ENCODE measurements around the gene NTMT1.

DNA sequence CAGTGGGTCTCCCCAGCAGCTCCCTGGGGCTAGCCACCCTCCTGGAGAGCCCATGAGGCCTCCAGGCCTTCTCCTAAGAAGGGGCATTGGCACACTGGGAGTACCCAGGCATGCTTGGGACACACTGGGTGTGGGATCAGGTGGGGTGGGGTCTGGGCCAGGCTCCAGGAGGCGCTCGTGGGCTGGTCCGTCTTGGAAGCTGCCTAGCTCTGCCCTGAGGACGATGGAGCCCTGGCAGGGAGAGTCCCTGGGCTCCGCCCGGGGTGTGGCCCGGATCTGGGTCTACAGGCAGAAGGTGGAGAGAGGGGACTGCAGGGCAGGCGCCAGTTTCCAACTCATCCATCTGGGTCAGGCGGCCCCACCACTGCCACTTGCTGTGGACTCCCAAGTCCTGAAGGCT, 41.9 kb downstream of the NTMT1 start:
- TF ChIP-seq POLR2AphosphoS5 (IDR thresholded peaks at IDR 0.05) (no peak), POLR2A (IDR thresholded peaks at IDR 0.05) (no peak)
- TF ChIP-seq, protein P1, sequence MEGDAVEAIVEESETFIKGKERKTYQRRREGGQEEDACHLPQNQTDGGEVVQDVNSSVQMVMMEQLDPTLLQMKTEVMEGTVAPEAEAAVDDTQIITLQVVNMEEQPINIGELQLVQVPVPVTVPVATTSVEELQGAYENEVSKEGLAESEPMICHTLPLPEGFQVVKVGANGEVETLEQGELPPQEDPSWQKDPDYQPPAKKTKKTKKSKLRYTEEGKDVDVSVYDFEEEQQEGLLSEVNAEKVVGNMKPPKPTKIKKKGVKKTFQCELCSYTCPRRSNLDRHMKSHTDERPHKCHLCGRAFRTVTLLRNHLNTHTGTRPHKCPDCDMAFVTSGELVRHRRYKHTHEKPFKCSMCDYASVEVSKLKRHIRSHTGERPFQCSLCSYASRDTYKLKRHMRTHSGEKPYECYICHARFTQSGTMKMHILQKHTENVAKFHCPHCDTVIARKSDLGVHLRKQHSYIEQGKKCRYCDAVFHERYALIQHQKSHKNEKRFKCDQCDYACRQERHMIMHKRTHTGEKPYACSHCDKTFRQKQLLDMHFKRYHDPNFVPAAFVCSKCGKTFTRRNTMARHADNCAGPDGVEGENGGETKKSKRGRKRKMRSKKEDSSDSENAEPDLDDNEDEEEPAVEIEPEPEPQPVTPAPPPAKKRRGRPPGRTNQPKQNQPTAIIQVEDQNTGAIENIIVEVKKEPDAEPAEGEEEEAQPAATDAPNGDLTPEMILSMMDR (IDR thresholded peaks at IDR 0.05), result no peak
